Neural cell (in vitro differentiated cells): ENCODE results near the gene TSPEAR. TPM values are rescaled to one million over a fixed set of nuclear protein-coding genes. Genes with fewer than 3 reads are reported as not detected.
"Not testable (repeated sequence)": the region's sequence is repeated elsewhere in the genome, so short reads cannot be mapped to it uniquely, and the experiment has no call there.

Experiments
- H2AFZ ChIP-seq: fragments of 200-600, 300-800 bp; sonication (generic), shearing (Covaris generic); 2 replicates; pipeline ENCODE4 v1.6.0; 2014; ENCODE audit warnings: low read depth, mild to moderate bottlenecking, antibody characterized with exemption, low read length, moderate library complexity
- H3F3A ChIP-seq: fragments of 200-600 bp; shearing (Covaris generic); 2 replicates; pipeline ENCODE4 v1.6.1; 2016; ENCODE audit warnings: mild to moderate bottlenecking, moderate library complexity, mixed read lengths, antibody characterized with exemption, low read length; ENCODE audit not compliant: insufficient read depth, poor library complexity, severe bottlenecking
- H3K27ac ChIP-seq: fragments of 200-600, 300-800 bp; sonication (generic), shearing (Covaris generic); 2 replicates; pipeline ENCODE4 v1.5.1; 2014; ENCODE audit warnings: mild to moderate bottlenecking, low read length, moderate library complexity
- H3K27me3 ChIP-seq: fragments of 300-800, 200-600 bp; sonication (generic), shearing (Covaris generic); 2 replicates; pipeline ENCODE4 v1.6.0; 2014; ENCODE audit warnings: mild to moderate bottlenecking, low read depth, low read length, moderate library complexity; ENCODE audit not compliant: insufficient read depth
- H3K36me3 ChIP-seq: fragments of 300-800, 200-600 bp; sonication (generic), shearing (Covaris generic); 2 replicates; pipeline ENCODE4 v1.5.1; 2014; ENCODE audit warnings: mild to moderate bottlenecking, antibody characterized with exemption, low read length, moderate library complexity; ENCODE audit not compliant: insufficient read depth
- H3K4me2 ChIP-seq: fragments of 300-800, 200-600 bp; sonication (generic), shearing (Covaris generic); 2 replicates; pipeline ENCODE4 v1.6.0; 2014; ENCODE audit warnings: mild to moderate bottlenecking, low read length
- H3K4me3 ChIP-seq: fragments of 300-800, 200-600 bp; sonication (generic), shearing (Covaris generic); 2 replicates; pipeline ENCODE4 v1.5.1; 2014; ENCODE audit warnings: mild to moderate bottlenecking, low read length, moderate library complexity
- H3K79me2 ChIP-seq: fragments of 200-600 bp; shearing (Covaris generic); replicated peaks from 2 replicates; pipeline ENCODE4 v1.6.0; 2014; ENCODE audit warnings: mild to moderate bottlenecking, low read length, moderate library complexity; ENCODE audit not compliant: insufficient read depth
- H3K9ac ChIP-seq: fragments of 300-800, 200-600 bp; sonication (generic), shearing (Covaris generic); 2 replicates; pipeline ENCODE4 v1.6.1; 2016; ENCODE audit warnings: mild to moderate bottlenecking, low read length, mixed read lengths
- H3K9me2 ChIP-seq: fragments of 200-600 bp; shearing (Covaris generic); 2 replicates; pipeline ENCODE4 v1.6.1; 2016; ENCODE audit warnings: mild to moderate bottlenecking, low read length, mixed read lengths; ENCODE audit not compliant: insufficient read depth
- H3K9me3 ChIP-seq: fragments of 200-600, 300-800 bp; sonication (generic), shearing (Covaris generic); 2 replicates; pipeline ENCODE4 v1.6.1; 2016; ENCODE audit warnings: mild to moderate bottlenecking, mixed run types, low read length, moderate library complexity, mixed read lengths
- H4K20me1 ChIP-seq: fragments of 200-600 bp; shearing (Covaris generic); 2 replicates; pipeline ENCODE4 v1.6.1; 2016; ENCODE audit warnings: mild to moderate bottlenecking, mixed run types; ENCODE audit not compliant: insufficient read depth
- CTCF ChIP-seq: fragments of 450-650 bp; IDR thresholded peaks from 2 replicates; pipeline ENCODE4 v1.5.1; 2014; ENCODE audit warnings: antibody characterized with exemption, mild to moderate bottlenecking, moderate library complexity; ENCODE audit not compliant: poor library complexity, severe bottlenecking
- EP300 ChIP-seq: fragments of 450-650 bp; conservative IDR thresholded peaks from 2 replicates; pipeline ENCODE4 v1.6.1; 2014; ENCODE audit warnings: antibody characterized with exemption, mild to moderate bottlenecking, moderate library complexity; ENCODE audit not compliant: poor library complexity, severe bottlenecking
- EZH2 ChIP-seq: fragments of 200-600, 300-800 bp; shearing (Covaris generic), sonication (generic); IDR thresholded peaks from 2 replicates; pipeline ENCODE4 v1.6.1; 2014; ENCODE audit warnings: antibody characterized with exemption, low read length, borderline replicate concordance, mild to moderate bottlenecking; ENCODE audit not compliant: insufficient read depth, poor library complexity, severe bottlenecking
- MXI1 ChIP-seq: fragments of 450-650 bp; conservative IDR thresholded peaks from 2 replicates; pipeline ENCODE4 v1.6.1; 2014; ENCODE audit warnings: antibody characterized with exemption, mild to moderate bottlenecking; ENCODE audit not compliant: poor library complexity, severe bottlenecking
- POLR2AphosphoS5 ChIP-seq: IDR thresholded peaks from 2 replicates; pipeline ENCODE4 v1.6.1; 2012
- RAD21 ChIP-seq: fragments of 450-650 bp; conservative IDR thresholded peaks from 2 replicates; pipeline ENCODE4 v1.6.1; 2014; ENCODE audit warnings: antibody characterized with exemption, mild to moderate bottlenecking, moderate library complexity
- REST ChIP-seq: IDR thresholded peaks from 2 replicates; pipeline ENCODE4 v1.6.1; 2012; ENCODE audit warnings: borderline replicate concordance
- SMC3 ChIP-seq: fragments of 450-650 bp; conservative IDR thresholded peaks from 2 replicates; pipeline ENCODE4 v1.6.1; 2014; ENCODE audit warnings: antibody characterized with exemption, mild to moderate bottlenecking, moderate library complexity; ENCODE audit not compliant: poor library complexity
- TAF1 ChIP-seq: IDR thresholded peaks from 2 replicates; pipeline ENCODE4 v1.6.1; 2012; ENCODE audit warnings: low read depth
- polyA plus RNA-seq: library from polyadenylated mRNA; depleted of rRNA; stranded (reverse); fragments of >200 nt; gene quantifications from 2 replicates; pipeline ENCODE4 v1.2.3, GENCODE V29; 2014

Gene TSPEAR
- polyA plus RNA-seq, 1 donor from 2014 or later: 0.19 TPM

DNA sequence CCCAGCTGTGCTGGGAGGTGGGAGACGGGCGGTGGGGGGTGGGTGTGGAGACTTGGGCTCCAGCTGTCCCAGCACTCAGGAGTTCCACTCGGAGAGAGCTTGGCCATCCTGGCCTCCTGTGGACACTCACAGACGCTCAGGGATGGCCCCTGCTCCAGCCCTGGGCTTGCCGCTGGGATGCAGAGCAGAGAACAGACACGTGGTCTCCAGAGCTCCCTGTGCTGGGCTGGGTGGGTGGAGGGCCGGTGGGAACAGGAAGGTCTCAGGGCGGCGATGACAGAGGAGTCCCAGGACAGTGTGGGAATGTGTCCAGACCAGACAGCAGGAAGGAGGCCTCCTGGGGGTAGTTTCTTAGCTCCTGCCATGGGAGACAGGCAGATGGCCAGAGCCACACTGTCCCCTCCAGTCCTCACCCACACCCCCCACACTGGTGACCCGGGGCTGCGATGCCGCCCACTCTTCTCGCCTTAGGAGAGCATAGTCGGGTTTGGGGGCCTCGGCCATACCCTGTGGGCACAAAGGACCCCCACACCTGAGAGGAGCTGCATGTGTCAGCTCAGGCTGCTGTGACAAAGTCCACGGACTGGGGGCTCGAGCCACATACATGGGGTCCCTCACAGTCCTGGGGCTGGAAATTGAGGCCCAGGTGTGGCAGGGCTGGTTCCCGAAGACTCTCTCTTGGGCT is 82.5 kb downstream of the TSPEAR start:
- Histone ChIP-seq H3K4me2 (no peak overlapping the region), H3K4me3 (no peak overlapping the region), H3K9me2 (no peaks in the 10 kb centered on the region), H3K79me2 (no peaks in the 10 kb centered on the region), H4K20me1 (no peaks in the 10 kb centered on the region), H3K27me3 (no peaks in the 10 kb centered on the region), H3F3A (no peaks in the 10 kb centered on the region), H2AFZ (no peak overlapping the region), H3K9me3 (peaks cover 7% of the 10 kb centered on the region), H3K9ac (no peak overlapping the region), H3K36me3 (no peaks in the 10 kb centered on the region), H3K27ac (no peak overlapping the region)
- TF ChIP-seq CTCF: no peak
- TF ChIP-seq EZH2: no peak
- TF ChIP-seq TAF1: no peak
- TF ChIP-seq SMC3: no peak
- TF ChIP-seq REST: no peak
- TF ChIP-seq RAD21: no peak
- TF ChIP-seq MXI1: no peak
- TF ChIP-seq POLR2AphosphoS5: no peak
- no peak for TF ChIP-seq EP300

DNA sequence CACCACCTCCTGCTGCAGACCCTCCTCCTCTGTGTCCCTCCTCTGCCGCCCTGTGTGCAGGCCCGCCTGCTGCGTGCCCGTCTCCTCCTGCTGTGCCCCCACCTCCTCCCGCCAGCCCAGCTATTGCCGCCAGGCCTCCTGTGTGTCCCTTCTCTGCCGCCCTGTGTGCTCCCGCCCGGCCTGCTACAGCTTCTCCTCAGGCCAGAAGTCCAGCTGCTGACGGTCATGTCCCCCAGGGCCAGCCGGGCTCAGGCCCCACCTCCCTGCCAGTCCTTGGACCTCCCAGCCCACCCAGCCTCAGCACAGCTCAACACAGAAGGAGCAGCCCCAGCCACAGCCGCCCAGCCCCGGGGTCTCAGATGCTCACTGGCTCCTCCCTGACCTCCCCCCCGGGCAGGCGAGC is 83.5 kb downstream of the TSPEAR start:
- not testable (repeated sequence) for H3K27me3 ChIP-seq, H3K9me3 ChIP-seq, H3F3A ChIP-seq, H3K4me2 ChIP-seq, H3K4me3 ChIP-seq, H4K20me1 ChIP-seq, H3K9ac ChIP-seq, H3K27ac ChIP-seq, H3K79me2 ChIP-seq, H2AFZ ChIP-seq, H3K36me3 ChIP-seq, H3K9me2 ChIP-seq

DNA sequence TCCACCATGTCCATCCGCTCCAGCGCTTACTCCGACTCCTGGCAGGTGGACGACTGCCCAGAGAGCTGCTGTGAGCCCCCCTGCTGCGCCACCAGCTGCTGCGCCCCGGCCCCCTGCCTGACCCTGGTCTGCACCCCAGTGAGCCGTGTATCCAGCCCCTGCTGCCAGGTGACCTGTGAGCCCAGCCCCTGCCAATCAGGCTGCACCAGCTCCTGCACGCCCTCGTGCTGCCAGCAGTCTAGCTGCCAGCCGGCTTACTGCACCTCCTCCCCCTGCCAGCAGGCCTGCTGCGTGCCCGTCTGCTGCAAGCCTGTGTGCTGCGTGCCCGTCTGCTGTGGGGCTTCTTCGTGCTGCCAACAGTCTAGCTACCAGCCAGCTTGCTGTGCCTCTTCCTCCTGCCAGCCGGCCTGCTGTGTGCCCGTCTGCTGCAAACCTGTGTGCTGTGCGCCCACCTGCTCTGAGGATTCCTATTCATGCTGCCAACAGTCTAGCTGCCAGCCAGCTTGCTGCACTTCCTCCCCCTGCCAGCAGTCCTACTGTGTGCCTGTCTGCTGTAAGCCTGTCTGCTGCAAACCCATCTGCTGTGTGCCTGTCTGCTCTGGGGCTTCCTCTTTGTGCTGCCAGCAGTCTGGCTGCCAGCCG is 84.1 kb downstream of the TSPEAR start:
- not testable (repeated sequence) for H3K27me3 ChIP-seq, H2AFZ ChIP-seq

More for the DNA sequence above, 84.1 kb downstream of the TSPEAR start:
- not testable (repeated sequence) for H3K36me3 ChIP-seq, H3K9me3 ChIP-seq, H3F3A ChIP-seq, H3K27ac ChIP-seq, H3K9ac ChIP-seq, H3K4me3 ChIP-seq, H3K9me2 ChIP-seq, H4K20me1 ChIP-seq, H3K79me2 ChIP-seq, H3K4me2 ChIP-seq
